GM21786 (cell line): ENCODE data around the gene AAK1.
"Not testable (repeated sequence)": the region's sequence is repeated elsewhere in the genome, so short reads cannot be mapped to it uniquely, and the experiment has no call there.

Experiments used
- ATAC-seq: cut with Tn5 transposase; IDR thresholded peaks from one replicate; pipeline ENCODE4 v1.9.1; 2021; ENCODE audit not compliant: unreplicated experiment

AAK1 gene

GRCh38 chr2:69628325-69629021 lies 15.1 kb downstream of the AAK1 start:
- no peak for ATAC-seq

DNA sequence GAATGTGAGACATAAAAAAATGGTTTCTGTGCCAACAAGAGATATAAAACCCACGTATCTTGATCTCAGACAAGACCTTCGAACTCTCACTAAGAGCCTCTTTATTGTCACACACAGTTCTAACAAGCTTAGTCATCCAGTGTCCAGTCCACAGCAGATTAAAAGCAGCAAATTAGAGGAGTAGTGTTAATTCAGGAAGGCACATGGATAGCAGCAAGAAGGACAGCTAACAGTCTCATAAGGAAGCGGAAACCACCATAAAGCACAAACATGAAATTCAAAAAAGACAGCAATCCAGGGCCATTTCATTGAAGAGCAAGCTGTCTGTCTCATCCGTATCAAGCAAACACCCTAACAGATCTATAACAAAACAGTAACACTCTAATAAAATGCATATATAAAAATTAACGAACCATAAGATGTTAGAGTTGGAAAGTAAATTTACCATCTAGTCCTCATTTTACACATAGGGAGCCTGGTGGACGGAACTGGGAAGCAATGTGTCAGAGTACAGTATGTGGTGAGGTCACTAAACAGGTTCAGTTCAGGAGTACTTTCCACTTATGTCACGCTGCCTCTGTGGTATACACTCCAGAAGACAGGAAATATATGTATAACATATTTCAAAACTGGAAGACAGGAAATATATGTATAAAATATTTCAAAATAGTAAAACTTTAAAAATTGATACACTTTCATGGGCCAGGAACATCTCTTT lies 18.3 kb downstream of the AAK1 start:
- ATAC-seq: no peak

DNA sequence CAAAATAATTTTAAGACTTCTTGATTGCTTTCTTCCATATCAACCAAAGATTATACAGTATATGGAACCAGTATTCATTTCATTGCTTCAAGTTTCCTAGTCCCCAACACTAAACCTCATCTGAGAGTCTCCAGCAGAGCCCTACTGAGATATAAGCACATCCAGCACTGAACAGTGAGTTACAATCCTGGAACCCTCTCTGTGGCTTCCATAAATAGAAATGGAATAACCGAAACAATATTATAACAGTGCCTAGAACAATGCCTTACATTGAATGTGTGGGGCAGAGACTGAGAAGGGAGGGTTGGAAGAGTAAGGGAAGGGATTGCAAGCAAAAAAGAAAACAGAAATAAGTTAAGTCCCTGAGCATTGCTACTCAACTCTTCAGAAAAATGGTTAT lies 18.9 kb downstream of the AAK1 start:
- no peak for ATAC-seq

- no peak for ATAC-seq
These were observed 19.4 kb downstream of the AAK1 start for GRCh38 chr2:69624131-69624530.

GRCh38 chr2:69623236-69623635 lies 20.3 kb downstream of the AAK1 start:
- no peak for ATAC-seq

GRCh38 chr2:69622805-69623204 lies 20.7 kb downstream of the AAK1 start:
- not testable (repeated sequence) for ATAC-seq

- not testable (repeated sequence) for ATAC-seq
These were observed 21.5 kb downstream of the AAK1 start for GRCh38 chr2:69622017-69622540.

DNA sequence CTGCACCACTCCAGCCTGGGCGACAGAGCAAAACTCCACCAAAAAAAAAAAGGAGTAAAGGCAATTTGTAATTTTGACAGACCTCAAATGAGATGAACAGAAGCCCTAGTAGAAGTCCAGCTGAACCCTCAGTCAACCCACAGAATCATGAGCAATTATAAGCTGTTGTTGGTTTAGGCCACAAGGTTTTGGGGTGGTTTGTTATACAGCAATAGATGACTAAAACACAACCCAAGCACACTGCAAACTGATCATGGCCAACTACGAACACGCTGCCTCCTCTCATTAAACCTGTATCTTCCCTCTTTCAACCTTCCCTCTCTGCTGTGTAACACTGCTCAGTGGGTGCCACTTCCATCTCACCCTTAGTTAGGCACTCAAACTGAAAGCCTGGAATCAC lies 22.1 kb downstream of the AAK1 start:
- no peak for ATAC-seq

DNA sequence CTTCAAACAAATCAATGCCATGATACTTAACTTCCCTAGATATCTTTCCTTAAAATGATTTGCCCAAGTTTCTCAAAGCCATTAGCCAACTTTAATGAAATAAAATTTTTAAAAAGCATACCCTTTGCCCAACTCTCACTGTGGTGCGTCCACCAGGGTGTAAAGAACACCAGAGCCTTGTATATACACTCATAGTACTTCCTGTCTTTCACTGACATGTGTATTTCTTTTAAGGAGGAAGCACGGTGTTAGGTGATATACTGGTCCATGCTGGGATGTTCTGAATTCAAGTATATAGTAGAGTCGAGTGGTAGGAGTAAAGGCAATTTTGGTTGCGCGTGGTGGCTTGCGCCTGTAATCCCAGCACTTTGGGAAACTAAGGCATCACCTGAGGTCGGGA lies 22.7 kb downstream of the AAK1 start:
- no peak for ATAC-seq

DNA sequence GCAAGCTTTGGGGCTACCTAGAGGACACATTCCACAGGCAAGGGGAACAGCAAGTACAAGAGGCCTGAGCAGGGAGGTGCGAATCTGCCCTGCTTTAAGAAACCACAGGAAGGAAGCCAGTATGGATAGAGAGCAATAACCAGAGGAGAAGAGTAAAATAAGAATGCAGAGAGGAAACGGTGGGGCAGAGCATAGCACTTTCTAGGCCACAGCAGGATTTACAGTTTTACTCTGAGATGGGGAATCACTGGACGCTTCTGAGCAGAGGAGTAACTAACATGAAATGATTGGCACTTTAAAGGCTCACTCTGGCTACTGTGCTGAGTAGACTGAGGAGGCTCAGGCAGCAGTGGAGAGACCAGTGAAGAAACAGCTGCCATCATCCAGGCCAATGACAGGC lies 23.8 kb downstream of the AAK1 start:
- no peak for ATAC-seq

GRCh38 chr2:69618362-69618761 lies 25.2 kb downstream of the AAK1 start:
- ATAC-seq: no peak

DNA sequence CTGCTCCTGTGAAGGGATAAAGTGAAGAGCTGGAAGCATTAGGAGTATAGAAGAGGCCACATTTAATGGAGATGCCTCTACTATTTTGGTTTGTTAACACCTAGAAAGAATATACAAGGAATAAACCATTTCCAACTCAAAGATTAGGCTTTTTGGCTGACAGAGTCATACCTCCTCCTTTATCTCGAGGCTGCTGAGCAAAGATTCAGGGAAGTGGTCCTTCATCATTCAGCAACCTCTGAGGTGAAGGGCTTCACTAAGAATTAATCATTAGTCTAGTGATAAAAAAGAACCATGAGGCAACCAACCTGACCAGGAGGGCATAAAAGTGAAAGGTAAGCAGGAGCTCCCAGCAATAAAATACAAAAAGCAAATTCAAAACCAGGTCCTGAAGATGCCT lies 25.8 kb downstream of the AAK1 start:
- no peak for ATAC-seq

- ATAC-seq: peak; percentile 55
These were observed 26.8 kb downstream of the AAK1 start for GRCh38 chr2:69616755-69617154.

- no peak for ATAC-seq
These were observed 27.6 kb downstream of the AAK1 start for GRCh38 chr2:69615969-69616368.

DNA sequence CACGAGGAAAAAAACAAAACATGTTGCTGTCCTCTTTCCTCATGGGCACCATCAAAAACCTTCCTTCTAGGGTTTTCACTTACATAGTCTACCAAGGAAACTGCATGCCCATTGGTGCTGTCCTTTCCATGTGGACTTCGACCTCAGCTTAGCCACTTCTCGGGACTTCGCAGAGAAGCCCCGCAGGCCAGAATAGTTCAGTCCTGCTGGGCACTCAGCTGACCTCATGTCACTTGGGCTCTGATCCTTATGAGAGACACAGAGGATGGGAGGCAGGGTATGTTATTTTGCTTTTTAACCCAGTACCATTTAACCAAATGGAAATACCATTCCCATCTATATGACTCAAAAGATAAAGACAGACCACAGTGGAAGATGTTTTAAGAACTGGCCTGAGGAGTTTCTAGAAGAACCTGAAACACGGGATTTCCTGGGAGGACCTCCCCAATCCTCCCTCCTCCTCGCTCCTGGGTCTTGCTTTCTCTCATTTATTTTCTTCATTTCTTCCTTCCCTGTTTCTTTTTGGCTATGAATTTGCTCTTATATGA lies 28.4 kb downstream of the AAK1 start:
- no peak for ATAC-seq

DNA sequence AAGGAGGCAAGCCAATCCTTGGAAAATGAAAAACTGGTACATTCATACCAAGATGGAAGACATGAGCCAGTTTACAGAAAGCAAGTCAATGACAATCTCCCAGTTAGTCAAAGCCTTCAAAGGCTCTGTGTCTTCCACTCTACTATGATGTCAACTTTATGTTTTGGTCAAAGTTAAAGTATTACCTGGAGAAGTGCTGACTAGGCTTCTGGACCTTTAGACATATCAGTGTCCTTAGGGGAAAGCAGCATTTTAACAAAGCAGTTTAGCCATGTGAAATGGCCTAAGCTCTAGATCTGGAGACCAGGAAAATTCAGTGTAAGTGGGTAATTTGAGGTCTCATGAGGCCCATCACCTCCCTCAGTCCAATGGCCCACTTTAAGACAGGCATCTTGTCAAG lies 30.8 kb downstream of the AAK1 start:
- ATAC-seq: no peak

- no peak for ATAC-seq
These were observed 31.3 kb downstream of the AAK1 start for GRCh38 chr2:69612200-69612599.

DNA sequence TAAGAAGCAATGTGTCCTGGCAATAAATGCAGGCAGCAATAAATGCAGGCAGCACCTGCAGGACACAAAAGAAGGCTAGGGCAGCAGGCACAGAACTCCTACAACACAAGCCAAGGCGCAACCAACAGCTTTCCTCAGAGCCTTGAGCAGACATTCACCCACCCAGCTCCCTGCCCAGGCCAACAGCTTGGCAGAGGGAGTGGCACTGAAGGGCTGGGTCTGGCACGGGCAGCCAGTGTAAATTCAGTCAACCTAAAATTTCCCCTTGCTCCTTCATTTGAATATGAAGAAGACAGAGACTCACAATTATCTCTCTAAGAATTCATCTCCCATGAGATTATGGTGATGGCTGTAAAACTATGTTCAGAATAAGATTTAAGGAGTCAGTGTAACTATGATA lies 35.4 kb downstream of the AAK1 start:
- no peak for ATAC-seq

- ATAC-seq: not testable (repeated sequence)
These were observed 36.8 kb downstream of the AAK1 start for GRCh38 chr2:69606771-69607170.

- no peak for ATAC-seq
These were observed 38.3 kb downstream of the AAK1 start for GRCh38 chr2:69605284-69605683.

GRCh38 chr2:69604836-69605235 lies 38.7 kb downstream of the AAK1 start:
- no peak for ATAC-seq

- no peak for ATAC-seq
These were observed 39.4 kb downstream of the AAK1 start for GRCh38 chr2:69604026-69604678.
